Measurements from ENCODE around the gene HEPN1.

The HEPN1 gene

GRCh38 chr11:124902616-124903015, 16.4 kb upstream of the HEPN1 start:
- DNase-seq, result no peak

- no peak for DNase-seq
These were observed 3.3 kb upstream of the HEPN1 start for GRCh38 chr11:124915541-124916369.

- no peak for DNase-seq
These were observed 2.7 kb upstream of the HEPN1 start for GRCh38 chr11:124916370-124916710.

DNA sequence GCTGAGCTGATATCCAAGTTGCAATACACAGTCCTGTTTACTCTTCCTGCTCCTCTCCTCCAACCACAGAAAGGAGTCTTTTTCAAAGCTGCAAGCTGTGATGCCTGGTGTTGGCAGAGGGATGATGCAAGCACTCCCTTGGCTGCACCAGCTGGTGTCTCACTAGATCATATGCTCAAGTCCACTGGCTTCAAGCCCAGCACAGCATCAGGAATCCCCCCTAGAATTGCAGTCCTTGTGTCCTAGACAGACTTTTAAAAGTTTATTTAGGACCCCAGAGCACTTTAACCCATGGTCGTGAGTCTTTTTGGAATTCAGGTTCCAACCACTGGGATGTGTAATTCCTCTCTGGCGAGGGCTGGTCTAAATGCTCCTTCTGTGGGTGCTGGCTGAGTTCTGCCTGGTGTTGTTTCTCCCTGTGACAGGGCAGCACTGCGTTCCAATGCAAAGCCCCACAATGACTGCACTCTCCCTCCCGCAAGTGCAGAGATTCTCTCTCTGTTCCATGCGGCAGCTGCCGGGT, 1.9 kb upstream of the HEPN1 start:
- DNase-seq, result no peak

- DNase-seq, result no peak
These were observed 848 bp downstream of the HEPN1 start for GRCh38 chr11:124919898-124920297.

- DNase-seq, result no peak
These were observed 1.3 kb downstream of the HEPN1 start for GRCh38 chr11:124920356-124920755.

DNA sequence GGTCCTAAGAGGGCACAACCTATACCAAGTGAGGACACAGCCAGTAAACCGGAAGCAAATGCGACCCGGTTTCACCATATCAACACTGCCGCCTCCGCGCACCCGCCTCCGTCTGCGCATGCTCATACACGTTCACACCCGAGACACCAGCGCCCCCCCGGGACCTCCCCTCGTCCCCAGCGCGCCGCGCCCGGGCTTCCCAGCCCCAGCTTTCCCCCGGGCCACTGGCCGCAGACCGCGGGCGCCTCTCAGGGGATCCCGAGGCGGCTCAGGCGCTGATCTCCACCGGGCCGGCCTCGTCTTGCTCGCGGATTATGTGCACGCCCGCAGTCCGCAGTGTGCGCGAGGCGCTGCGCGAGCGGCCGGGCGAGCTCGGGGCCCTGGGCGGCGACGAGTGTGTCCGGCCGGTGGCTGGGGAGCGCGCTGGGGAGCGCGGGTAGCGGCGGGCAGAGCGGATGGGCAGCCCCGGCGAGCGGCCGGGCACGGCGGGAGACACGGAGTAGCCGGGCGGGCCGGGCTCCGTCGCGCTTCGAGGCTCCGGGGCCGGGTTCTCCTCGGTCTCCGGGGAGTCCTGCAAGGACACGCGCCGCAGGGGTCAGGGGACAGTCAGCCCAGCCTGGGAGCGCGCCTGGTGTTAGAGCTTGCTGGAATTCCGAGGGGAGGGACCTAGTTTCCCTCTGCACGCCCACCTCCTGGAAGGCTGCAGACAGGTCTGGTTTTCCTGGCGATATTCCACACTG, 2.0 kb downstream of the HEPN1 start:
- DNase-seq, result peak; percentile 75

DNA sequence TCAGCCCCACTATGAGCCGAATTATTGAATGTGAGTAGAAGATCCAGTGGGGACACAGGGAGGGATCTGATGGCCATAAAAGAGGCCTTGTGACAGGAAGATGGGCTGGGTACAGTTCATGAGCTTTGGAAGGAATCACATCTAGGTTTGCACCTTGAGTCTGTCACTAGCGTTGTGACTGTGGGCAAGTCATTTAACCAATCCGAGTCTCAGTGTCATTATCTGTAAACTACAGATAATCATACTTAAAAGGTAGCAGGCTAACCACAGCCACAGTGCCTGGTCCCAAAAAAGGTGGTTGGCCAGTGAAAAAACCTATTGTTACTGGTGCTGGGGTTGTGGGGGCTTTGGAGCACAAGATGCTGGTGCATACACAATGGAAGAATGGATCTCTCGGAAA, 3.8 kb downstream of the HEPN1 start:
- no peak for DNase-seq

DNA sequence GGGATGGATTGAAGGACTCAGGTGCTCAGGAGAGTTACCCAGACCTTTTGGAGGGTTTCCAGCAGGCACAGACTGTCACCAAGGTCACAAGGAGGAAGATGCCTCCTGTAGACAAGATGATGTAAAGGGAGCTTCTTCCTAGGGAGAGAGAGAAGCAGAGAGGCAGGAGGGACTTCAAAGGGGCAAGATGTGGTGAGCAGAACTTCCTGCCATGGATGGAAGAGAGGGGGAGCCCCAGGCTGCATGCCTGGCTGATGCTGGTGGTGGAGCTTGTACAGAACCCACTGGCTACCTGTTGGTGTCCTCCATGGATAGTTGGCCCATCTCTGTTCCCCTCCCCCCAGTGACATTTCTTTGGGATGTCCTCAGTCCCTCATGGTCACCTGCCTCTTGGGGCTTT, 4.2 kb downstream of the HEPN1 start:
- DNase-seq, result no peak

DNA sequence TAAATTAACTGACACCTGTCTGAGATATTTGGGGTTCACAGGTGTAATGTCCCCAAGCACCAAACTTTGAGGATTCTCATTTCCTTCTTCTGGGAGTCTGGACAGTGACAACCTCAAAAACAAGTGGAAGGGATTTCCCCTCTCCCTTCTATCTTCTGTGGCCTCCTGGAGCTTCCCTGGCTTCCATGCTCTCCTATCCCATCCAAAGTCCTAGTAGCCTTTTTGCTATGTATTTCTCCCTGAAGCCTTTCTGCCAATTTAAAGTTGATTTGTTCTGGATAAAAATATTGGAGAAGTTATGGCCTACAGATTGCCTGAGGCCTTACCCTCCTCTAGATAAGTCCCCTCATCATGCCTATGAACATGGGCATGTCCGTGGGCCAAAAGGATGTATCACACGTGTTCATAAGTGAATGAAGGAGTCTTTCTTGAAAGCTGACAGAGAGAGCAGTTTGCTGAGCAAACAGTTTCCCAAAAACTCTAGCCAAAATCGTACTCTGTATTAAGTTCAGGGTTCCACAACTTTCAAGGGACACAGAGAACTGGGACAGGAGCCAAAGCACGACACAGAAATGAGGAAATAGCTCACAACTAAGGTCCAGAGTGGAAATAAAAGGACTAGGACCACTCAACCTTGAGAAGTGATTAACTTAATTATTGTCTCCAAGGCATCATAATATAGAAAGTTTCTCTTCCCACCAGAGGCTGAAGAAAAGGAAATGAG, 10.1 kb downstream of the HEPN1 start:
- no peak for DNase-seq

DNA sequence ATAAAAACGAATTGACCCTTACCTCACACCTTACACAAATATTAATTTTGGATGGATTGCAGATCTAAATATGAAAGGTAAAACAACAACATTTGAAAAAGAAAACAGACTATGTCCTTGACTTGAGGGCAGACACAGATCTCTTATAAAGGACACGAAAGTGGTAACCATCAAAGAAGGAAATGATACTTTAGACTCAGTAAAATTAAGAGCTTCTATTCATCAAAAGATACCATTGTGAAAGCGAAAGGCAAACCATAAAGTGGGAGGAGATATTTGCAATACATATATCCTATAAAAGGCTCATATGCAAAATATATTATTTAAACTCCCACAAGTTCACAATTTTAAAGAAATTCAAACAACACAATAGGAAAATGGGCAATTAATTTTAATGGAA, 11.7 kb downstream of the HEPN1 start:
- no peak for DNase-seq

DNA sequence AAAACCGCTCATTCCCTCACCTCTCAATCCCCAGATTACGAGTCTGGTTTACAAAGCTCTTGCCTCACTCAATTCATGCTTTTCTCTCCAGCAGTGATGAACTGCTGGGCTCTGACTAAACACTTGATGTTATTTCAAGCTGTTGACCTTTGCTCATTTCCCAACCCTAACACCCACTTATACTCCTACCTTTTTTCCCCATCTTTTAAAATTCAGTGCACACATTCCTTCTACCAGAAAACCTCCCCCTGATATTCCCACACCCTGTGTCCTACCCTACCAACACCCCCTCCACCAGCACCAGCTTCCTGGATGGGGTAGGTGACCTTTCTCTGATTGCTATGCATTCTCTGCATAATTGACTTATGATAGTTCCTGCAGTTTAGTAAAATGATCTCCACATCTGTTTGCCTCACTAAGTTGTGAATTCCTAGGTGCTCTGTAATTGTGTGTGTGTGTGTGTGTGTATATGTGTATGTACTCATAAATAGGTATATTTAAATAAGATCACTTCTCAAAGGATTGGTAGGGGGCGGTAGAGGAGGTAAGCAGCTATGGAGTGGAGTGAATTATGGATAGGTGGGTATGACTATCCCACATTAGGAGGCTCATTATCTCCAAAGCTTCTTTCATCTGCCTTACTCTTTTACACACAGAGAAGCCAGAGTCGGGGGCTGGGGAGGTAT, 16.0 kb downstream of the HEPN1 start:
- DNase-seq, result no peak

DNA sequence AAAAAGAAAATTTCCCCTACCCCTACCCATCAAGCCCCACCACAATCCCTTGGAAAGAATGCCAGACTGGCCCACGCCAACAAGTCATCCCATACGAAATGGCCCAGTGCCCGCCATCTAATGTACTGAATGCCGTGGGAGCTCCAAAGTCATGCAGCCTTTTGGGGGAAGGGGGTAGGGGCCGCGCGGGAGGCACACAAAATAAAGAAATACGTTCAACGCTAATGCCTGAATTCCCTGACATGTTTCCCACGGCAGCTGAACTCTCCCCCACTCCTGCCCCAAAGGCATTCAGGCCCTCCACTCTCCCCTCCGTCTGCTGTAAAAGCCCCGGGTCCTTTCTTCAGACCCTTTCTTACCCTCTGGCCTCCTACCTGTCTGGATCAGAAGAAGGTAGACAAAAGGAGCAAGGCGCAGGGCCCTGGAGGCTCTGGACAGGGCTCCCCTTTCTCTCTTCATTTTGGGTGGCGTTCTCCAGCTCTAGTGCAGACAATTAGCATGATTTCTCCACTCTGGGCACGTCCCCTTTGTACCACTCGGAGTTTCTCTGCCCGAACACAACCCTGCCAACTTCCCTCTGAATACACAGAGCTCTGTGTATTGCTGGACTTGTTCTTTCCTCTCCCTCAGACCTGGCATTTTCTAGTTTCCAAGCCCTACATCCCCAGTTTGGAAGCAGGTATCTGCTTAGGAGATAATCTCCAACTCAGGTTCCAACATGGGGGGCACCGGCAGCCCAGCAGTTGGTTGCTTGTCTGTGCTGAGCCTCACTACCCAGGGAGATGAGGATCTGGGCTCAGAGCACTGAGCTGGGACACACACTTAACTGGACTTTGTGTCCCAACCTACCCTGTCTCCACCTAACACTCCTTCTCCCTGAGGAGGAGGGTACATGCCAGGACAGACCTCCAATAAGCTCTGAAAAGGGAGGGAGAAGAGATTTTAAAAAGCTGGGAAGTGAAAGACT, 16.8 kb downstream of the HEPN1 start, which contains the start of gene HEPACAM:
Gene HEPACAM (minus strand): TSS at position 500 of the 967 bp plus-strand sequence. CDS start 41 bp downstream, at position 459.
- DNase-seq, result no peak

DNA sequence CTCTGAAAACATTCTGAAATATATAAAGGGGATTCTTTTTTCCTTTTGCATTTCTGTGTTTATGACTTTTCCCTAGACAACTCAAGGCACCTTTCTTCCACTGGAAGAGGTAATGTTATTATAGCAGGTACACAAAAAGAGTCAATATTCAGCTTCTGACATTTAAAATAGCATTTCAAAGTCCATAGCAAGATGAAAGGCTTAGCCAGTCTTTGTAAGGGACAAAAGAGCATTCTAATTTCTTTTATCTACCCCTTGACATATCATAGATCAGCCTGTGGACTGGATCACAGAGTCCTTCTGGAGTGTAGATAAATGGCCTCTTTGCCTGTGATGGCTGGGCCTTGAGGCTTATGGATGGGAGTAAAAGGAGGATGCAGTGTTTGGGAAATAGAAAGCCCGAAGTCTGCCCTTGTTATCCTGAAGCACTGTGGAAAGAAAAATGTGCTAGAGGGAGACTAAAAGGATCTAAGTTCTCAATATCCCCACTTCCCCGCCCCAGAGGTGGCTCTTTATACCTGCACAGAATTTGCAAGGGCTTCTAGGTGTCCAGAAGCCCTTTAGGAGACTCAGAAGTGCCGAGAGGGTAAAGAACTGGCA, 18.4 kb downstream of the HEPN1 start:
- DNase-seq, result no peak

- DNase-seq, result no peak
These were observed 19.2 kb downstream of the HEPN1 start for GRCh38 chr11:124938206-124938765.

DNA sequence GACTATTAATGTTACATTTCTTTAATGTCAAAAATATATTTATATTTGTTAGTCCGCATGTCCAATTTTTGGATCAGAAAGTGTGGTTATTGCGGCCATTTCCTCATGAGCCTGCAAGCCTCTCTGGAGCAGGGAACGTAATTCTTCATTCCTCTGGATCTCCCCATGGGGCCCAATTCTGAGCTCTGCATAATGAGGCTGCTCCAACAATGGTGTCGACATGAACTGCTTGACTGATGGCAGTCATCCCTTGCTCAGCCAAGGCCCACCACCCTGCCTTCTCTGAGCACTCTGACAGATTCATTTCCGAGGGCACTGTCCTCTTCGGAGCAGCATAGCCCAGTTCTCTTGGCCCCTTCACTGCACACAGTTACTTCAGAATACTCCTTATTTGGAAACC, 19.9 kb downstream of the HEPN1 start:
- DNase-seq, result no peak

GRCh38 chr11:124941703-124942102, 22.7 kb downstream of the HEPN1 start:
- DNase-seq, result no peak

DNA sequence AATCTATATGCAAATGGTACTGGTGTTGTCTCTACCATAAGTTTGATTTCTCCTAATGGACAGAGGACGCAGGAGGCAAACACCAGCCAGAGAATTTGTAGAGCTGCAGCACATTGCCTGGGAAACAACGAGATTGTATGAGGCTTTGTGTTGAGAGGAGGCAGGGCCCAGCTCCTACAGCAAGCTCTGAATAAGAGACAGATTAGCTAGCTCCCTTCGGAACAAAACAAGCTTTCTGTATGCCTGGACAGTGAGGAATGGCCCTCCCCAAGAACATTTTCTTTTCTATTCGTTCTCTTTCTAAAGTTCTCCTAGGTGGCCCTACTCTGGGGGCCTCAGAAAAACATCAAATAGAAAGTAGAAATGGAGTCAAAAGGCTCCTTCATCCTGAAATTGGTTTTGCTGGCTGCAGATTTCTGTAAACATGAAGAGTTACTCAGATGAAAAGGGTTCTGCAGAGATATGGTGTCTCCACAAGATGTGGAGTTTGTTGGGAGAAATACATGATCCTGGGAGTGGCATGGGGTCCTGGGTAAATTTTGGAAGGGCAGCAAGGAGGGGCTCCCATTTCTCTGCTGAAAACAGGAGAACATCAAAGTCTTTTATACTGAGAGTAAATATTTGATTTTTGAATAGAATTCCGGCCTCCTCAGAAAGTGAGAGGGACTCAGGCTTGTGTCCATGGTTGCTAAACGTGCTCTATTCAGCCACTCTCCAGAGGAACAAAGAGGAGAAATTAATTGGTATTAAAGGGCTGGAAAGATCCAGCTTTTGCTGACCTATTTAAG, 23.6 kb downstream of the HEPN1 start:
- no peak for DNase-seq

- DNase-seq, result no peak
These were observed 24.2 kb downstream of the HEPN1 start for GRCh38 chr11:124943254-124943616.

DNA sequence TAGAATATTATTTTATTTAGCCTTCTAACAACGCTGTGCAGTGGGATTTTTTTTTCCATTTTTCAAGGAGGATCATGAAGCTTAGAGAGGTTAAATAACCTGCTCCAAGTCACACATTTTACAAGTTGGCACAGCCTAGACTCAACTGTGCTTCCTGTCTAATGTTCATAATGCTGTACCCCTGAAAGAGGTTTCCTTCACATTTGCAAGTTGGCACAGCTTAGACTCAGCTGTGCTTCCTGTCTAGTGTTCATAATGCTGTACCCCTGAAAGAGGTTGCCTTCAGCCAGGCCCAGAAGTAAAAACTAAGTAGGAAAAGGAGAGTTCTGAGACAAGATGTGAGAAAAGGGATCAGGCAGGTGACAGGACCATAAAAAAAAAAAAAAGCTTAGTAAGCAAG, 24.7 kb downstream of the HEPN1 start:
- no peak for DNase-seq

Measured in activated CD4-positive, alpha-beta T cell treated with anti-CD3 and anti-CD28 coated beads, Interleukin-10, Interleukin-2, amounts not matched to agents 100 ng/mL and 50 ng/mL, durations not matched to agents 16 hours and 8 hours (primary cell).